DMS53 treated with DMSO at 0.1 percent for 48 hours (cell line): Measurements from ENCODE around the gene KLF9.

Experiments
- DNase-seq: peaks from one replicate; lab custom pipeline; 2025; ENCODE audit not compliant: unreplicated experiment; lab: John Stamatoyannopoulos, UW

Gene KLF9

DNA sequence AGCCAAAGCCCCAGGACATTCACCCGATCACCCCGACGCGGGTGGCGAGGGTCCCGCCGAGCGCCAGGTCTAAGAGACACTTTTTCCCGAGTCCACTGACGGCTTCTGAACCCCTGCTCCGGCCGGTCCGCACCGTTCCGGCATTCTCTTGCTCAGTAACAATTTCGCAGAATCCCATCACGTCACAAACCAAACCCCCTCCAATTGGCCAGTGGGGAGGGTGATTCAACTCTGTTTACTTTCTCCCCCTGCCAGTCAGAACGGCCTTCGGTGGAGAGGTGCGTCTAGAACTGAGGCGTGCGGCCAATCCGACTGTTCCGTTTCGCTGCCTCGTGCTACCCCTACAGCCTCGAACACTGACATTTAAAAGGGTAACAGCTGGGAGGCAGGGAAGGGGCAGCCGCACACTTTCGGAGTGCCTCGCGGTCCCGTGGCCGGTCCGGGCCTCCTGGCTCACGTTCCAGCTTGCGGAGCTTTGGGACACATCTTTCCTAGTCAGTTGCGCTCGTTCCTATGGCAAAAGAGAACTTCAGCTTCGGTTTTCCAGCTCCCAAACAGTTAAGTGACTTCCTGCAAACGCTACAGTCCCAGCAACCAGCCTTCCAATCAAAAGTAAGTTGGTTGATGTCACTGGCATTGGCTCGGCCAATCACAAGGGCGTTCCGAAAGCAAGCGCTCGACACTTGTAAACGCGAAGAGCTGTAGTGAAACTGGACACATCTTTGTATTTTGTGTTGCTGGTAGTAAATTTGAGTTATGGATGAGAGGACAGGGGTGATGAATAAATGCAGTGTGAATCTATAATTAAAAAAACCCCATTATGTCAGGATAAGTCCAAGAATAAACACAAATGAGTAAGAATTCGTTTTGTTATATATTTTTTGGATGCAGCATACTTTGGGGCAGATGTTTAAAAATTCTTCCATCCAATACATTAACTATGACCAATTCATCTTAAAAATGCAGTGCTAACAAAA lies at the start of gene KLF9:
Gene KLF9, minus strand, starts transcription at position 859 of the 977 bp plus-strand sequence. CDS start 1,294 bp downstream, outside the sequence.
- peak; percentile 88 for DNase-seq

GRCh38 chr9:70463877-70464276 lies 49.4 kb upstream of the KLF9 start:
- no peak for DNase-seq

DNA sequence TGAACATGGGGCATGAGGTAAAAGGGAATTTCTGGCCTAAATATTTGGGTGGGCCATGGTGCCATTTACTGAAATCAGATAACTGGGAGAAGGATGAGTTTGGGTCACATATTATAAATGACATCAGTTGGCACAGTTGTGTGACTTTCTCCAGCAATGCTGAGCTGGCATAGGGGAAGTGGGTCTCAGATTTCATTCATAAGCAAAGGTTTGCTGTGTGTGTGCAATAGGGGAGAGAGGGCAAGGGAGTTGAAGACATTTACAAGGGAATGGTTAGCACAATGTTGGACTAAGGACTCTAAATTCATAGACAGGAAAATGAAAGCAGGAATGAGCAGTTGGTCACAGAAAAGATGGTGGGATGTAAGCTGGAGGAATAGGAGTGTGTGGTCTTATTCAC lies 47.8 kb upstream of the KLF9 start:
- DNase-seq = no peak

- no peak for DNase-seq
Observed at GRCh38 chr9:70457235-70457634, 42.8 kb upstream of the KLF9 start.

- DNase-seq = no peak
Observed at GRCh38 chr9:70455993-70456704, 41.7 kb upstream of the KLF9 start.

DNA sequence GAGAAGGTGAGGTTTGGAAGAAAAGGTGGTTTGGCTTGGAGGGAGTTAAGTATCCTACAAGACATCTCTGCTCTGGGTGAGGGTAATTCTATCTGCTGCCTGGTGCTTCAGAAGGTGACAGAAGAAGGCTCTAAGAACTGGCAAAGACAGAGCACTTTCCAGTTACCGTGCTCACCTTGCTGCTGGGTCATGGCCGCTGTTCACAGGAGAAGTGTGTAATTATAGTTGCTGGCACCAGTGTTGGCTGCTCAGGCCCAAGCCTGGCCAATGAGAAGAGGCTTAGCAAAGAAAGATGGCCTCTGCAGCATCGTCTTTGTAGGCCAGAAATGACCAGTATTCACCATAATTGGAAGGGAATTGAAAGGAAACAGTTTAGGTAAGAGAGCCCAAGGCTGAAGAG lies 37.9 kb upstream of the KLF9 start:
- DNase-seq = no peak

GRCh38 chr9:70451765-70452164 lies 37.3 kb upstream of the KLF9 start:
- no peak for DNase-seq

- DNase-seq = no peak
Observed at GRCh38 chr9:70450738-70451137, 36.3 kb upstream of the KLF9 start.

- DNase-seq = no peak
Observed at GRCh38 chr9:70449461-70449860, 35.0 kb upstream of the KLF9 start.

DNA sequence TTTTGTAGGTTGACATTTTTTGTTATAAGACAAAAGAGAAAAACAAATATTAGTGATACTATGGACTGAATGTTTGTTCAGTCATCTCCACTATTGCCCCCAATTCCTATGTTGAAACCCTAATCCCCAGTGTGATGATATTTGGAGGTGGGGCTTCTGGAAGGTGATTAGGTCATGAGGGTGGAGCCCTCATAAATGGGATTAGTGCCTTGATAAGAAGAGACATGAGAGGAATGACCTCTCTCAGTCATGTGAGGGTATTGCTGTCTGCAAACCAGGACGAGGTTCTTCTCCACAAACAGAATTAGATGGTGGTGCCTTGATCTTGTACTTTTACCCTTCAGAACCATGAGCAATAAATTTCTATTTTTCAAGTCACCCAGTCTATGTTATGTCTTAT lies 34.5 kb upstream of the KLF9 start:
- DNase-seq = no peak

DNA sequence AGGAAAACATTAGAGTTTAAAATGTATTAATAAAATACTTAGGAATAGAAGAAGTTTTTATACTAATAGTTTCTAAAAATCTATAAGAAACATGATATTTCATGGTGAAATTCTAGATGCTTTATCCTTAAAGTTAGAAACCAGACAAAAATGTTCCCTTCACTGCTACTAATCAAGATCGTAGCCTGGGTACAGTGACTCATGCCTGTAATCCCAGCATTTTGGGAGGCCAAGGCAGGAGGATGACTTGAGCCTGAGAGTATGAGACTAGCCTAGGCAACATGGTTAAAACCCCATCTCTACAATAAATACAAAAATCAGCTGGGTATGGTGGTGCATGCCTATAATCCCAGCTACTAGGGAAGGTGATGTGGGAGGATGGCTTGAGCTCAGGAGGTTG lies 30.4 kb upstream of the KLF9 start:
- no peak for DNase-seq

- no peak for DNase-seq
Observed at GRCh38 chr9:70442328-70442848, 27.9 kb upstream of the KLF9 start.

DNA sequence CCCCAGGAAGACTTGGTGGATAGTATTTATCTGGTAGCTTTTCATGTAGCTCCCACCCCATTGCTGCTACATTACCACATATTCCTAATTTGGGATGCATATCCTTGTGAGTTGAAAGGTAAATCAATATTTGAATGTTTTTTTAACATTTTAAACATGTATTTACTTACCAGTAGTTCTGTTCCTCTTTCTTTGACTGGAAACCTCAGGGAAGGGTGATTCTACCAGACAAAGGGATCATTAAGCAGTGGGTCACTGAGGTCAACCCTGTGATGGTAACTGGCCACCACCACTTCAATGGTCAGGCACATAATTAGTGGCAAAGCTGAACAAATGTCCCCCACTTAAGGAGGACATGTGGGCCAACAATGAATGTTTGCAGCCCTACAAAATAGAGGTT lies 27.2 kb upstream of the KLF9 start:
- no peak for DNase-seq

DNA sequence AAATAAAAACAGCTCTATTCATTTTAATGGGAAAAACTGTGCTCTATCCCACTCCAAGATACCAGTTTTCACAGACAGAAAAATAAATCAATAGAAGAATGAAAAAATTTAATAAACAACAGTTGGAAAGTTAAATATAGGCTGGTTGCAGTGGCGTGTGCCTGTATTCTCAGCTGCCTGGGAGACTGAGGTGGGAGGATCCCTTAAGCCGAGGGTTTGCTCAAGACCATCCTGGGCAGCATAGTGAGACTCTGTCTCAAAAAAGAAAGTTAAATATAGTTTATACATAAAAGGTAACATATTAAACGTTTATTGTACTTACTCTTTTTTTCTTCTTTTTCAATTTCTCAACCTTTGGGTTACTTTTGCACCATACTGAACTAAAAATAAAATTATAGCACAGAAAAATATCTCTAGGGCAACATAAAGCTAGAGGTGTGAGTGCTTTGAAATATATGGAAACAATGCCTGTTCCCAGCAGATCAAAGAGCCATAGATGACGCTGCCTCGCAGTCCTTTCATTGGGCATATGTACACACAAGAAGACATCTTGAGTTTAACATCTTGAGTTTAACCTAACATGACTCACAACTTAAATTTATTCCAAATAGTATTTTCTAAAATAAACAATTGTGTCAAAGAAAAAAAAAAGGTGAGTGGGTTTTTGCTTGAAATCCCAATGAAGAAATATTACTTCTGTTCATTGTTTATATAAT lies 25.7 kb upstream of the KLF9 start:
- no peak for DNase-seq

DNA sequence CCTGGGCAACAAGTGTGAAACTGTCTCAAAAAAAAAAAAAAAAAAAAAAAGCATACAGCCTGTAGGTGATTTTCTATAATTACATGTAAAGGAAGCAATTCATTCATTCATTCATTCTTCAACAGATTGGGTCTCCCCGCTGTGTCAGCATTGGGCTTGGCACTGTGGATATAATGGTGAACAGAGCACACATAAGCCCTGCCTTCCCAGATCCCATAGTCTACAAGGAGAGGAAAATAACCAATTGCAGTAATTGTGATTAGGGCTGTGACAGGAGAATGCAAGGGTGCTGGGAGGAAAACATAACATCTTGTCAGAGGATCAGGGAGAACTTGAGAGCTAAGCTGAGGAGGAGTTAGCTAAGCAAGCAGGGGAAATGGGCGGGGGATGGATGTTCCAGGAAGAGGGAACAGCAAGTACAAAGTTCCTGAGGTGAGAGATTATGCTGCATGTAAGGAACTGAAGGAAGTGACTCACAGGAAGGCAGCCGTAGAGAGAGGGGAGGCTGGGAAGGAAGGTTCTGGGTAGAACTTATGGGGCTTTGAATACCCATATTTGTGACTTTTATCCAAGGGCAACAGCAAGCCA lies 24.0 kb upstream of the KLF9 start:
- no peak for DNase-seq

DNA sequence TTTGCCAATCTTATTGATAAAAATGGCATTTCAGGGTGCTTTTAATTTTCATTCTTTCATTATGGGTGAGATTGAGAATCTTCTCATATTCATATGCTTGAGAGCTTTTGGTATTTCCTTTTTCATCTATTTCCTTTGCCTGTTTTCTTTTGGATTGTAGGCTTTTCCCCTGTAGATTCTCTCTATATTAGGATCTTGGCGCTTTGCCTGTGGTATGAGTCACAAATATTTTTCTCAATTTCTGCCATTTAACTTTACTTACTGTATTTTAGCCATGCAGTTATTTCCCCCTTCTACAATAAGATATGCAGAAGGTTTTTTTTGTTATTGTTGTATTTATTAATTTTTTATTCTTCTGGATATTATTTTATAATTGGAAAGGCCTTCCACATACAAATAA lies 21.5 kb upstream of the KLF9 start:
- no peak for DNase-seq

DNA sequence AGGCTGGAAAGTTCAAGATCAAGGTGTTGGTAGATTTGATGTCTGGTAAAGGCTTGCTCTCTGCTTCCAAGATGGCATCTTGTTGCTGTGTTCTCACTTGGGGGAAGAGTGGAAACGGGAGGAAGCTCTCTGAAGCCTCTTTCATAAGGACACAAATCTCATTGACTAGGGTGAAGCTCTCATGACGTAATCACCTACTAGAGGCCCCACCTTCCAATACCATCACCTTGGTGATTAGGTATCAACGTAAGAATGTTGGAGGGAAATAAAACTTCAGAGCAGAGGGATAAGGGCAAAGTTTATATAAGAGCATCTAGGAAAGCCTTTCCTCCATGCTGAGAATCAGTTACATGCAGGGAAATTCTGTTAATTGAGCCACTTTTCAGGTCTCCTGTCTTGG lies 15.4 kb upstream of the KLF9 start:
- no peak for DNase-seq

- no peak for DNase-seq
Observed at GRCh38 chr9:70428781-70429180, 14.3 kb upstream of the KLF9 start.

GRCh38 chr9:70427161-70427945 lies 12.9 kb upstream of the KLF9 start:
- DNase-seq = no peak

GRCh38 chr9:70425192-70425591 lies 10.7 kb upstream of the KLF9 start:
- no peak for DNase-seq
